ENCODE data around the gene CASZ1. TPM values are rescaled to one million over a fixed set of nuclear protein-coding genes. Genes with fewer than 3 reads are reported as not detected.

Gene CASZ1
- total RNA-seq, 1 donor = under 0.01 TPM

- no peak for DNase-seq (ENCODE audit: low read depth)
- no peak for TF ChIP-seq CTCF (IDR thresholded peaks at IDR 0.05; ENCODE audit: insufficient read depth, low read depth, low read length)
- H3K4me3 ChIP-seq (ENCODE audit: low read depth, low read length) = no peak overlapping the region
These were observed 22.4 kb downstream of the CASZ1 start for GRCh38 chr1:10773851-10774614.

GRCh38 chr1:10773376-10773775, 23.1 kb downstream of the CASZ1 start:
- DNase-seq (ENCODE audit: low read depth) = no peak
- no peak for TF ChIP-seq CTCF (IDR thresholded peaks at IDR 0.05; ENCODE audit: insufficient read depth, low read depth, low read length)
- no peak overlapping the region for H3K4me3 ChIP-seq (ENCODE audit: low read depth, low read length)

- no peak overlapping the region for H3K4me3 ChIP-seq (ENCODE audit: low read depth, low read length)
- no peak for TF ChIP-seq CTCF (IDR thresholded peaks at IDR 0.05; ENCODE audit: insufficient read depth, low read depth, low read length)
- no peak for DNase-seq (ENCODE audit: low read depth)
These were observed 23.7 kb downstream of the CASZ1 start for GRCh38 chr1:10772711-10773110.

GRCh38 chr1:10771789-10772188, 24.7 kb downstream of the CASZ1 start:
- H3K4me3 ChIP-seq (ENCODE audit: low read depth, low read length) = no peak overlapping the region
- TF ChIP-seq CTCF (IDR thresholded peaks at IDR 0.05; ENCODE audit: insufficient read depth, low read depth, low read length) = no peak
- DNase-seq (ENCODE audit: low read depth) = no peak

- H3K4me3 ChIP-seq (ENCODE audit: low read depth, low read length) = no peak overlapping the region
- DNase-seq (ENCODE audit: low read depth) = no peak
- TF ChIP-seq CTCF (IDR thresholded peaks at IDR 0.05; ENCODE audit: insufficient read depth, low read depth, low read length) = no peak
These were observed 27.9 kb downstream of the CASZ1 start for GRCh38 chr1:10768552-10768951.

- TF ChIP-seq CTCF (IDR thresholded peaks at IDR 0.05; ENCODE audit: insufficient read depth, low read depth, low read length) = no peak
- DNase-seq (ENCODE audit: low read depth) = no peak
- no peak overlapping the region for H3K4me3 ChIP-seq (ENCODE audit: low read depth, low read length)
These were observed 29.2 kb downstream of the CASZ1 start for GRCh38 chr1:10767282-10767681.

All from fibroblast of villous mesenchyme (primary cell).